Neural progenitor cell (in vitro differentiated cells): ENCODE measurements around the gene VAV3. TPM values are rescaled to one million over a fixed set of nuclear protein-coding genes. Genes with fewer than 3 reads are reported as not detected.

Source experiments
- DNase-seq: peaks from one replicate; pipeline ENCODE4 v3.0.0-alpha.2; 2016; ENCODE audit warnings: low spot score
- H2AFZ ChIP-seq: fragments of 200-600 bp; sonication (generic); replicated peaks from 2 replicates; pipeline ENCODE4 v1.6.1; 2016; ENCODE audit warnings: antibody characterized with exemption
- H3F3A ChIP-seq: fragments of 200-600 bp; sonication (generic); 2 replicates; pipeline ENCODE4 v1.6.1; 2016; ENCODE audit warnings: antibody characterized with exemption, low read depth
- H3K27ac ChIP-seq: fragments of 200-600 bp; sonication (generic); 2 replicates; pipeline ENCODE4 v1.5.1; 2016; ENCODE audit warnings: mild to moderate bottlenecking
- H3K27me3 ChIP-seq: fragments of 200-600 bp; sonication (generic); 2 replicates; pipeline ENCODE4 v1.6.1; 2016; ENCODE audit warnings: mild to moderate bottlenecking, moderate library complexity
- H3K36me3 ChIP-seq: fragments of 200-600 bp; sonication (generic); 2 replicates; pipeline ENCODE4 v1.5.1; 2016
- H3K4me1 ChIP-seq: fragments of 200-600 bp; sonication (generic); 2 replicates; pipeline ENCODE4 v1.6.1; 2016; ENCODE audit warnings: mixed run types
- H3K4me2 ChIP-seq: fragments of 200-600 bp; sonication (generic); 2 replicates; pipeline ENCODE4 v1.6.1; 2016
- H3K4me3 ChIP-seq: fragments of 200-600 bp; sonication (generic); 2 replicates; pipeline ENCODE4 v1.5.1; 2016
- H3K79me2 ChIP-seq: fragments of 200-600 bp; sonication (generic); 2 replicates; pipeline ENCODE4 v1.6.1; 2016; ENCODE audit warnings: low read depth
- H3K9ac ChIP-seq: fragments of 200-600 bp; sonication (generic); 2 replicates; pipeline ENCODE4 v1.6.1; 2016
- H3K9me3 ChIP-seq: fragments of 200-600 bp; sonication (generic); 2 replicates; pipeline ENCODE4 v1.5.1; 2016; ENCODE audit warnings: low read depth
- H4K20me1 ChIP-seq: fragments of 200-600 bp; sonication (generic); 2 replicates; pipeline ENCODE4 v1.6.1; 2016; ENCODE audit warnings: low read depth
- H3K27ac Mint-ChIP-seq: 3 replicates; pipeline ENCODE4 v1.8.0; 2021; ENCODE audit warnings: mixed read lengths
- H3K27me3 Mint-ChIP-seq: 2 replicates; pipeline ENCODE4 v1.8.0; 2022; ENCODE audit warnings: low read depth, mild to moderate bottlenecking, inconsistent platforms, moderate library complexity, mixed read lengths; ENCODE audit not compliant: insufficient read depth
- H3K36me3 Mint-ChIP-seq: 3 replicates; pipeline ENCODE4 v1.8.0; 2021; ENCODE audit warnings: mixed read lengths
- H3K4me1 Mint-ChIP-seq: 3 replicates; pipeline ENCODE4 v1.8.0; 2021; ENCODE audit warnings: mixed read lengths
- H3K4me3 Mint-ChIP-seq: 3 replicates; pipeline ENCODE4 v1.8.0; 2021; ENCODE audit warnings: mild to moderate bottlenecking, moderate library complexity, mixed read lengths
- H3K9me3 Mint-ChIP-seq: 3 replicates; pipeline ENCODE4 v1.8.0; 2020; ENCODE audit warnings: mixed read lengths
- CTCF ChIP-seq: fragments of 200-600 bp; sonication (generic); IDR thresholded peaks from 2 replicates; pipeline ENCODE4 v1.5.1; 2017; ENCODE audit warnings: antibody characterized with exemption, mild to moderate bottlenecking
- EZH2 ChIP-seq: fragments of 200-600 bp; sonication (generic); IDR thresholded peaks from 2 replicates; pipeline ENCODE4 v1.6.1; 2017; ENCODE audit warnings: antibody characterized with exemption, mild to moderate bottlenecking, moderate library complexity
- EZH2phosphoT487 ChIP-seq: fragments of 200-600 bp; sonication (generic); IDR thresholded peaks from 2 replicates; pipeline ENCODE4 v1.6.1; 2017; ENCODE audit warnings: antibody characterized with exemption
- total RNA-seq: library from RNA; depleted of rRNA; stranded (reverse); fragments of >200 nt; gene quantifications from 2 replicates; pipeline ENCODE4 v1.2.3, GENCODE V29; 2015; ENCODE audit warnings: low replicate concordance

Gene VAV3
- total RNA-seq, 1 donor from 2014 or later, result 1.7 TPM

- no peaks in the 10 kb centered on the region for H3K36me3 ChIP-seq
- no peak overlapping the region for H3K9ac ChIP-seq
Measured at GRCh38 chr1:107531065-107531908, 433.7 kb downstream of the VAV3 start.

GRCh38 chr1:107530543-107530942 is 434.4 kb downstream of the VAV3 start:
- Histone ChIP-seq H3K9ac (no peak overlapping the region), H2AFZ (no peak overlapping the region), H3F3A (no peaks in the 10 kb centered on the region), H3K27ac (no peak overlapping the region), H4K20me1 (no peaks in the 10 kb centered on the region), H3K4me3 (no peak overlapping the region), H3K36me3 (no peaks in the 10 kb centered on the region), H3K9me3 (no peaks in the 10 kb centered on the region), H3K4me1 (no peaks in the 10 kb centered on the region), H3K79me2 (no peaks in the 10 kb centered on the region), H3K27me3 (no peaks in the 10 kb centered on the region), H3K4me2 (no peak overlapping the region)
- H3K4me3 Mint-ChIP-seq, result no peak overlapping the region
- no peak overlapping the region for H3K27ac Mint-ChIP-seq
- TF ChIP-seq EZH2phosphoT487, result no peak
- no peak for TF ChIP-seq CTCF
- TF ChIP-seq EZH2, result no peak
- peaks cover 4% of the 10 kb centered on the region for H3K27me3 Mint-ChIP-seq
- peaks cover 5% of the 10 kb centered on the region for H3K4me1 Mint-ChIP-seq
- DNase-seq, result no peak
- H3K9me3 Mint-ChIP-seq, result no peaks in the 10 kb centered on the region
- no peaks in the 10 kb centered on the region for H3K36me3 Mint-ChIP-seq

More at GRCh38 chr1:107531065-107531908, 433.7 kb downstream of the VAV3 start:
- Mint-ChIP-seq H3K9me3 (no peaks in the 10 kb centered on the region), H3K4me1 (peaks cover 5% of the 10 kb centered on the region), H3K4me3 (no peak overlapping the region), H3K27me3 (peaks cover under 1% of the 10 kb centered on the region), H3K27ac (no peak overlapping the region), H3K36me3 (no peaks in the 10 kb centered on the region)
- H3K27me3 ChIP-seq, result no peaks in the 10 kb centered on the region
- no peak overlapping the region for H3K27ac ChIP-seq
- H3F3A ChIP-seq, result no peaks in the 10 kb centered on the region
- TF ChIP-seq EZH2phosphoT487, result no peak
- no peak for TF ChIP-seq CTCF
- TF ChIP-seq EZH2, result no peak
- DNase-seq, result no peak
- H3K4me3 ChIP-seq, result no peak overlapping the region
- H3K4me1 ChIP-seq, result no peaks in the 10 kb centered on the region
- H4K20me1 ChIP-seq, result no peaks in the 10 kb centered on the region
- H2AFZ ChIP-seq, result no peak overlapping the region
- no peaks in the 10 kb centered on the region for H3K9me3 ChIP-seq
- H3K4me2 ChIP-seq, result no peak overlapping the region
- H3K79me2 ChIP-seq, result no peaks in the 10 kb centered on the region

- H3K27ac ChIP-seq, result no peak overlapping the region
- no peak overlapping the region for H3K4me3 Mint-ChIP-seq
- H4K20me1 ChIP-seq, result no peaks in the 10 kb centered on the region
- H3K9me3 Mint-ChIP-seq, result no peaks in the 10 kb centered on the region
- H2AFZ ChIP-seq, result no peak overlapping the region
- peaks cover 7% of the 10 kb centered on the region for H3K4me1 Mint-ChIP-seq
- no peak overlapping the region for H3K4me3 ChIP-seq
- peaks cover 4% of the 10 kb centered on the region for H3F3A ChIP-seq
- no peak overlapping the region for H3K27ac Mint-ChIP-seq
- no peak overlapping the region for H3K4me2 ChIP-seq
- no peak overlapping the region for H3K9ac ChIP-seq
- H3K27me3 Mint-ChIP-seq, result peaks cover 4% of the 10 kb centered on the region
- H3K9me3 ChIP-seq, result no peaks in the 10 kb centered on the region
- peak; percentile 74 for DNase-seq
- no peaks in the 10 kb centered on the region for H3K79me2 ChIP-seq
- no peaks in the 10 kb centered on the region for H3K27me3 ChIP-seq
- no peak for TF ChIP-seq EZH2
- TF ChIP-seq CTCF, result peak; percentile 85
- no peak for TF ChIP-seq EZH2phosphoT487
- no peaks in the 10 kb centered on the region for H3K36me3 Mint-ChIP-seq
- H3K4me1 ChIP-seq, result peaks cover 8% of the 10 kb centered on the region
- H3K36me3 ChIP-seq, result no peaks in the 10 kb centered on the region
Measured at GRCh38 chr1:107529511-107530149, 435.4 kb downstream of the VAV3 start.
